Activated CD8-positive, alpha-beta memory T cell treated with anti-CD3 and anti-CD28 coated beads, Interleukin-2, amount 10 ng/mL, durations not matched to agents 7 days and 5 days (primary cell): ENCODE measurements around the gene SCMH1. TPM values are rescaled to one million over a fixed set of nuclear protein-coding genes. Genes with fewer than 3 reads are reported as not detected.
"Not testable (repeated sequence)": the region's sequence is repeated elsewhere in the genome, so short reads cannot be mapped to it uniquely, and the experiment has no call there.

Source experiments
- ATAC-seq: fragments of 150-1000 bp; cut with Tn5 transposase; one replicate; pipeline ENCODE4 v1.10.0; 2021; ENCODE audit warnings: moderate library complexity
- CTCF ChIA-PET: fragments of 350-600 bp; sonication (Branson Sonifier 250); formaldehyde crosslinking; loops from one replicate; lab custom pipeline; 2021; ENCODE audit warnings: antibody characterized with exemption; lab: Charles Lee
- DNase-seq: peaks from one replicate; pipeline ENCODE4 v3.0.0-alpha.2; 2020
- H3K27ac Mint-ChIP-seq: one replicate; pipeline ENCODE4 v1.8.0; 2021; ENCODE audit warnings: mild to moderate bottlenecking, mixed read lengths
- H3K27me3 Mint-ChIP-seq: one replicate; pipeline ENCODE4 v1.8.0; 2021; ENCODE audit warnings: mixed read lengths
- H3K36me3 Mint-ChIP-seq: one replicate; pipeline ENCODE4 v1.8.0; 2021; ENCODE audit warnings: mild to moderate bottlenecking, mixed read lengths
- H3K4me1 Mint-ChIP-seq: one replicate; pipeline ENCODE4 v1.8.0; 2021; ENCODE audit warnings: mixed read lengths
- H3K4me3 Mint-ChIP-seq: one replicate; pipeline ENCODE4 v1.8.0; 2021; ENCODE audit warnings: mild to moderate bottlenecking, moderate library complexity, mixed read lengths
- H3K9me3 Mint-ChIP-seq: one replicate; pipeline ENCODE4 v1.8.0; 2022; ENCODE audit warnings: low read depth, mixed read lengths
- total RNA-seq, 2 experiments: library from RNA; stranded (reverse); gene quantifications; one replicate each; pipeline ENCODE4 v1.2.3, GENCODE V29; 2021

The SCMH1 gene
- total RNA-seq, 2 experiments from 2014 or later: 20.3 to 30.0 TPM

GRCh38 chr1:41242342-41243078 is 404 bp upstream of the SCMH1 start:
- CTCF ChIA-PET: no interaction called here
- Mint-ChIP-seq H3K27ac (peak overlapping the region; percentile 71), H3K4me1 (peaks cover 36% of the 10 kb centered on the region), H3K36me3 (no peaks in the 10 kb centered on the region), H3K27me3 (peaks cover 4% of the 10 kb centered on the region), H3K4me3 (peak overlapping the region; percentile 69), H3K9me3 (no peaks in the 10 kb centered on the region)
- peak; percentile 47 for DNase-seq
- ATAC-seq: peak; percentile 22

- no peaks in the 10 kb centered on the region for H3K36me3 Mint-ChIP-seq
- H3K9me3 Mint-ChIP-seq: no peaks in the 10 kb centered on the region
- peak overlapping the region; percentile 69 for H3K27ac Mint-ChIP-seq
- H3K4me3 Mint-ChIP-seq: peak overlapping the region; percentile 68
- peaks cover 4% of the 10 kb centered on the region for H3K27me3 Mint-ChIP-seq
- CTCF ChIA-PET: no interaction called here
- DNase-seq: peak; percentile 58
- peaks cover 36% of the 10 kb centered on the region for H3K4me1 Mint-ChIP-seq
- ATAC-seq: peak; percentile 54
These were observed 755 bp downstream of the SCMH1 start for GRCh38 chr1:41241354-41241748.

GRCh38 chr1:41240781-41241353 is 1.2 kb downstream of the SCMH1 start:
- DNase-seq (no peak), ATAC-seq (no peak)
- CTCF ChIA-PET: interaction anchor here (0.9 kb wide), 1 partner anchor 237 kb away, joined by 5 read pairs; no protein-coding TSS in a partner anchor
- peak overlapping the region; percentile 68 for H3K4me3 Mint-ChIP-seq
- no peaks in the 10 kb centered on the region for H3K36me3 Mint-ChIP-seq
- H3K27ac Mint-ChIP-seq: peak overlapping the region; percentile 69
- peaks cover 36% of the 10 kb centered on the region for H3K4me1 Mint-ChIP-seq
- no peaks in the 10 kb centered on the region for H3K9me3 Mint-ChIP-seq
- H3K27me3 Mint-ChIP-seq: peaks cover 4% of the 10 kb centered on the region

- DNase-seq (no peak), ATAC-seq (no peak)
- Mint-ChIP-seq H3K27ac (peak overlapping the region; percentile 33), H3K4me1 (peaks cover 32% of the 10 kb centered on the region), H3K4me3 (peak overlapping the region; percentile 30), H3K9me3 (no peaks in the 10 kb centered on the region), H3K36me3 (no peaks in the 10 kb centered on the region), H3K27me3 (no peaks in the 10 kb centered on the region)
- CTCF ChIA-PET: interaction anchor here (0.9 kb wide), 1 partner anchor 236 kb away, joined by 5 read pairs; no protein-coding TSS in a partner anchor
These were observed 2.0 kb downstream of the SCMH1 start for GRCh38 chr1:41239988-41240610.

- Mint-ChIP-seq H3K9me3 (no peaks in the 10 kb centered on the region), H3K27me3 (no peaks in the 10 kb centered on the region), H3K27ac (no peak overlapping the region), H3K4me1 (peaks cover 25% of the 10 kb centered on the region), H3K4me3 (no peak overlapping the region), H3K36me3 (no peaks in the 10 kb centered on the region)
- CTCF ChIA-PET: no interaction called here
- DNase-seq: no peak
- no peak for ATAC-seq
These were observed 3.7 kb downstream of the SCMH1 start for GRCh38 chr1:41238311-41238988.

- Mint-ChIP-seq H3K4me3 (no peak overlapping the region), H3K9me3 (no peaks in the 10 kb centered on the region), H3K27me3 (no peaks in the 10 kb centered on the region), H3K27ac (no peak overlapping the region), H3K4me1 (peaks cover 16% of the 10 kb centered on the region), H3K36me3 (no peaks in the 10 kb centered on the region)
- DNase-seq (no peak), ATAC-seq (no peak)
- CTCF ChIA-PET: no interaction called here
These were observed 5.3 kb downstream of the SCMH1 start for GRCh38 chr1:41236781-41237180.

- no peak overlapping the region for H3K27ac Mint-ChIP-seq
- H3K27me3 Mint-ChIP-seq: no peaks in the 10 kb centered on the region
- no peak for ATAC-seq
- no peak for DNase-seq
- no peaks in the 10 kb centered on the region for H3K36me3 Mint-ChIP-seq
- no peaks in the 10 kb centered on the region for H3K9me3 Mint-ChIP-seq
- peaks cover 13% of the 10 kb centered on the region for H3K4me1 Mint-ChIP-seq
- CTCF ChIA-PET: no interaction called here
- H3K4me3 Mint-ChIP-seq: no peak overlapping the region
These were observed 6.2 kb downstream of the SCMH1 start for GRCh38 chr1:41235893-41236292.

GRCh38 chr1:41233708-41234107 is 8.4 kb downstream of the SCMH1 start:
- no peak for ATAC-seq
- DNase-seq: no peak
- H3K36me3 Mint-ChIP-seq: peaks cover 6% of the 10 kb centered on the region
- H3K27me3 Mint-ChIP-seq: no peaks in the 10 kb centered on the region
- no peaks in the 10 kb centered on the region for H3K9me3 Mint-ChIP-seq
- peaks cover 5% of the 10 kb centered on the region for H3K4me1 Mint-ChIP-seq
- no peak overlapping the region for H3K27ac Mint-ChIP-seq
- CTCF ChIA-PET: no interaction called here
- H3K4me3 Mint-ChIP-seq: no peak overlapping the region

- Mint-ChIP-seq H3K4me3 (no peak overlapping the region), H3K27ac (no peak overlapping the region), H3K27me3 (no peaks in the 10 kb centered on the region), H3K36me3 (peaks cover 10% of the 10 kb centered on the region), H3K4me1 (peaks cover 3% of the 10 kb centered on the region), H3K9me3 (no peaks in the 10 kb centered on the region)
- no peak for DNase-seq
- no peak for ATAC-seq
- CTCF ChIA-PET: no interaction called here
These were observed 9.8 kb downstream of the SCMH1 start for GRCh38 chr1:41232305-41232704.

- Mint-ChIP-seq H3K27me3 (no peaks in the 10 kb centered on the region), H3K27ac (no peak overlapping the region), H3K36me3 (peaks cover 11% of the 10 kb centered on the region), H3K4me1 (peaks cover 3% of the 10 kb centered on the region), H3K4me3 (no peak overlapping the region), H3K9me3 (no peaks in the 10 kb centered on the region)
- no peak for DNase-seq
- CTCF ChIA-PET: no interaction called here
- ATAC-seq: no peak
These were observed 11.4 kb downstream of the SCMH1 start for GRCh38 chr1:41230656-41231055.

GRCh38 chr1:41229219-41229618 is 12.9 kb downstream of the SCMH1 start:
- H3K9me3 Mint-ChIP-seq, H3K4me1 Mint-ChIP-seq, H3K27ac Mint-ChIP-seq, H3K4me3 Mint-ChIP-seq, H3K27me3 Mint-ChIP-seq, ATAC-seq, CTCF ChIA-PET, DNase-seq: not testable (repeated sequence)
- peaks cover 14% of the 10 kb centered on the region for H3K36me3 Mint-ChIP-seq

GRCh38 chr1:41226815-41227434 is 15.2 kb downstream of the SCMH1 start:
- CTCF ChIA-PET: no interaction called here
- no peak for ATAC-seq
- H3K36me3 Mint-ChIP-seq: peaks cover 19% of the 10 kb centered on the region
- H3K4me1 Mint-ChIP-seq: peaks cover 9% of the 10 kb centered on the region
- no peak overlapping the region for H3K27ac Mint-ChIP-seq
- no peaks in the 10 kb centered on the region for H3K9me3 Mint-ChIP-seq
- no peaks in the 10 kb centered on the region for H3K27me3 Mint-ChIP-seq
- DNase-seq: no peak
- no peak overlapping the region for H3K4me3 Mint-ChIP-seq

- no peak for DNase-seq
- Mint-ChIP-seq H3K27me3 (no peaks in the 10 kb centered on the region), H3K27ac (no peak overlapping the region), H3K4me3 (no peak overlapping the region), H3K36me3 (peaks cover 25% of the 10 kb centered on the region), H3K9me3 (peaks cover 3% of the 10 kb centered on the region), H3K4me1 (peaks cover 10% of the 10 kb centered on the region)
- CTCF ChIA-PET: no interaction called here
- ATAC-seq: no peak
These were observed 16.6 kb downstream of the SCMH1 start for GRCh38 chr1:41225495-41225894.
